AG08395 (cell line): ENCODE measurements around the gene DNTT.

Source experiments
- DNase-seq: peaks from one replicate; pipeline ENCODE4 v3.0.0; 2012; ENCODE audit warnings: mixed read lengths, low spot score

DNTT gene

GRCh38 chr10:96377816-96378294 is 73.6 kb downstream of the DNTT start:
- peak; percentile 28 for DNase-seq

- no peak for DNase-seq
Observed at GRCh38 chr10:96378741-96379140, 74.5 kb downstream of the DNTT start.

GRCh38 chr10:96379758-96380157 is 75.5 kb downstream of the DNTT start:
- no peak for DNase-seq

GRCh38 chr10:96380821-96381220 is 76.6 kb downstream of the DNTT start:
- DNase-seq, result peak; percentile 29

- no peak for DNase-seq
Observed at GRCh38 chr10:96384506-96384905, 80.3 kb downstream of the DNTT start.

- DNase-seq, result peak; percentile 62
Observed at GRCh38 chr10:96387161-96387560, 82.9 kb downstream of the DNTT start.

- DNase-seq, result peak; percentile 76
Observed at GRCh38 chr10:96387601-96388000, 83.4 kb downstream of the DNTT start.
